Activated CD4-positive, alpha-beta memory T cell treated with anti-CD3 and anti-CD28 coated beads for 36 hours (primary cell): ENCODE results near the gene GCNT2. TPM values are rescaled to one million over a fixed set of nuclear protein-coding genes. Genes with fewer than 3 reads are reported as not detected.
"Not testable (repeated sequence)": the region's sequence is repeated elsewhere in the genome, so short reads cannot be mapped to it uniquely, and the experiment has no call there.

Experiments
- CTCF ChIA-PET: fragments of 350-600 bp; sonication (Branson Sonifier 250); formaldehyde crosslinking; loops from one replicate; lab custom pipeline; 2021; ENCODE audit warnings: antibody characterized with exemption, inconsistent platforms; lab: Charles Lee
- POLR2A ChIA-PET: fragments of 350-600 bp; sonication (Branson Sonifier 250); formaldehyde crosslinking; loops from one replicate; lab custom pipeline; 2021; ENCODE audit warnings: antibody characterized with exemption; lab: Charles Lee
- DNase-seq: peaks from one replicate; pipeline ENCODE4 v3.0.0-alpha.2; 2020
- H3K27ac Mint-ChIP-seq: one replicate; pipeline ENCODE4 v1.8.0; 2021; ENCODE audit warnings: mixed read lengths
- H3K27me3 Mint-ChIP-seq: one replicate; pipeline ENCODE4 v1.8.0; 2021; ENCODE audit warnings: mixed read lengths
- H3K36me3 Mint-ChIP-seq: one replicate; pipeline ENCODE4 v1.8.0; 2021; ENCODE audit warnings: mixed read lengths
- H3K4me1 Mint-ChIP-seq: one replicate; pipeline ENCODE4 v1.8.0; 2021; ENCODE audit warnings: low read depth, mixed read lengths
- H3K4me3 Mint-ChIP-seq: one replicate; pipeline ENCODE4 v1.8.0; 2021; ENCODE audit warnings: mild to moderate bottlenecking, mixed read lengths
- H3K9me3 Mint-ChIP-seq: one replicate; pipeline ENCODE4 v1.8.0; 2021; ENCODE audit warnings: mixed read lengths
- intact Hi-C: fragments of 100-400 bp; cut with micrococcal nuclease; formaldehyde crosslinking; loops from one replicate; pipeline ENCODE4 v1.15.1; 2023
- total RNA-seq, 2 experiments: library from RNA; stranded (reverse); gene quantifications; one replicate each; pipeline ENCODE4 v1.2.3, GENCODE V29; 2021

Gene GCNT2
- total RNA-seq, 2 experiments from 2014 or later, result 1.4 to 1.5 TPM

DNA sequence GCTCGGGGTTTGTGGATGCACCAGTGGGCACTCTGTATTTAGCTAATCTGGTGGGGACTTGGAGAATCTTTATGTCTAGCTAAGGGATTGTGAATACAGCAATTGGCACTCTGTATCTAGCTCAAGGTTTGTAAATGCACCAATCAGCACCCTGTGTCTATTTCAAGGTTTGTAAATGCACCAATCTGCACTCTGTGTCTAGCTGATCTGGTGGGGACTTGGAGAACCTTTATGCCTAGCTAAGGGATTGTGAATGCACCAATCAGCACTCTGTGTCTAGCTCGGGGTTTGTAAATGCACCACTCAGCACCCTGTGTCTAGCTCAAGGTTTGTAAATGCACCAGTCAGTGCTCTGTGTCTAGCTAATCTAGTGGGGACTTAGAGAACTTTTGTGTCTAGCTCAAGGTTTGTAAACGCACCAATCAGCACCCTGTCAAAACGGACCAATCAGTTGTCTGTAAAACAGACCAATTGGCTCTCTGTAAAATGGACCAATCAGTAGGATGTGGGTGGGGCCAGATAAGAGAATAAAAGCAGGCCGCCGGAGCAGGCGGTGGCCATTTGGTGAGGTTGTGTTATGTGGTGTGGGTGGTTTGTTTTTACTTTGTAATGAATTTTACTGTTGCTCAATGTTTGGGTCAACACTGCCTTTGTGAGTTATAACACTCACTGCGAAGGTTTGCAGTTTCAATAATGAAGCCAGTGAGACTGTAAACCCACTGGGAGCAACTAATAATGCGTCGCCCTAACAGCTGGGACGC is 139.5 kb downstream of the GCNT2 start:
- H3K9me3 Mint-ChIP-seq, intact Hi-C loops, DNase-seq, POLR2A ChIA-PET, H3K27me3 Mint-ChIP-seq, H3K4me1 Mint-ChIP-seq, H3K36me3 Mint-ChIP-seq, H3K27ac Mint-ChIP-seq: not testable (repeated sequence)
- peak overlapping the region; percentile 13 for H3K4me3 Mint-ChIP-seq
- CTCF ChIA-PET, result interaction anchor here (1.2 kb wide), 1 partner anchor 182 kb away, joined by 3 read pairs; no protein-coding TSS in a partner anchor

DNA sequence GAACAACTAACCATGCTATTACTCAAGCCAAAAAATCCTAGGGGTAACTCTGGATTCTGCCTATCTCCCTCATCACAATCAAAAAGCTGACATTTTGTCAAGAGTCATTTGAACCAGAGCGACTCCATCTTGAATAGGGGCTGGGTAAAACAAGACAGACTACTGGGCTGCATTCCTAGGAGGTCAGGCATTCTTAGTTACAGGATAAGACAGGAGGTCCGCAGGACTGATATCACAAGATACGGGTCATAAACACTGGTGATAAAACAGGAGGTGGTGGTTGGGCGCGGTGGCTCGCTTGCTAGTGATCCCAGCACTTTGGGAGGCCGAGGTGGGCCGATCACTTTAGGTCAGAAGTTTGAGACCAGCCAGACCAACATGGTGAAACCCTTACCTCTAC is 141.1 kb downstream of the GCNT2 start:
- Mint-ChIP-seq H3K27ac (no peak overlapping the region), H3K9me3 (no peaks in the 10 kb centered on the region), H3K27me3 (peaks cover 8% of the 10 kb centered on the region), H3K4me1 (no peaks in the 10 kb centered on the region), H3K36me3 (no peaks in the 10 kb centered on the region), H3K4me3 (no peak overlapping the region)
- CTCF ChIA-PET, result no interaction called here
- POLR2A ChIA-PET, result no interaction called here
- intact Hi-C loops, result no loop called here
- DNase-seq, result no peak

DNA sequence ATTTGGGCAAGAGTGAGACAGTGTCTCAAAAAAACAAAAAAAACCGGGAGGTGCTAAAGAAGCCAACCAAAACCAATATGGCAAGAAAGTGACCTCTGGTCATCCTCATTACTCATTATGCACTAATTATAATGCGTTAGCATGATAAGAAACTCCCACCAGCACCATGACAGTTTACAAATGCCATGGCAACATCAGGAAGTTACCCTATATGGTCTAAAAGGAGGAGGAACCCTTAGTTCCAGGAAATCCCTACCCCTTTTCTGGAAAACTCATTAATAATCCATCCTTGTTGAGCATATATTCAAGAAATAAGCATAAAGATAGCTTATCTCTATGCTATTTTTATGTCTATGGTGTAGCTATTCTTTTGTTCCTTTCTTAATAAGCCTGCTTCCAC is 141.6 kb downstream of the GCNT2 start:
- CTCF ChIA-PET, result no interaction called here
- no peak for DNase-seq
- Mint-ChIP-seq H3K27me3 (peaks cover 12% of the 10 kb centered on the region), H3K36me3 (no peaks in the 10 kb centered on the region), H3K4me3 (no peak overlapping the region), H3K27ac (no peak overlapping the region), H3K4me1 (no peaks in the 10 kb centered on the region), H3K9me3 (no peaks in the 10 kb centered on the region)
- intact Hi-C loops, result no loop called here
- POLR2A ChIA-PET, result no interaction called here

DNA sequence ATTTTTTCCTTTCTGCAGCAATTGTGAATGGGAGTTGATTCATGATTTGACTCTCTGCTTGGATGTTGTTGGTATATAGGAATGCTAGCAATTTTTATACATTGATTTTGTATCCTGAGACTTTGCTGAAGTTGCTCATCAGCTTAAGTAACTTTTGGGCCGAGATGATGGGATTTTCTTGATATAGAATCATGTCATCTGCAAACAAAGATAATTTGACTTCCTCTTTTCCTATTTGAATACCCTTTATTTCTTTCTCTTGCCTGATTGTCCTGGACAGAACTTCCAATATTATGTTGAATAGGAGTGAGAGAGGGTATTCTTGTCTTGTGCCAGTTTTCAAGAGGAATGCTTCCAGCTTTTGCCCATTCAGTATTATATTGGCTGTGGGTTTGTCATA is 144.4 kb downstream of the GCNT2 start:
- CTCF ChIA-PET, DNase-seq, POLR2A ChIA-PET, H3K27ac Mint-ChIP-seq, H3K36me3 Mint-ChIP-seq, H3K4me3 Mint-ChIP-seq, intact Hi-C loops, H3K9me3 Mint-ChIP-seq, H3K4me1 Mint-ChIP-seq: not testable (repeated sequence)
- peaks cover 12% of the 10 kb centered on the region for H3K27me3 Mint-ChIP-seq

DNA sequence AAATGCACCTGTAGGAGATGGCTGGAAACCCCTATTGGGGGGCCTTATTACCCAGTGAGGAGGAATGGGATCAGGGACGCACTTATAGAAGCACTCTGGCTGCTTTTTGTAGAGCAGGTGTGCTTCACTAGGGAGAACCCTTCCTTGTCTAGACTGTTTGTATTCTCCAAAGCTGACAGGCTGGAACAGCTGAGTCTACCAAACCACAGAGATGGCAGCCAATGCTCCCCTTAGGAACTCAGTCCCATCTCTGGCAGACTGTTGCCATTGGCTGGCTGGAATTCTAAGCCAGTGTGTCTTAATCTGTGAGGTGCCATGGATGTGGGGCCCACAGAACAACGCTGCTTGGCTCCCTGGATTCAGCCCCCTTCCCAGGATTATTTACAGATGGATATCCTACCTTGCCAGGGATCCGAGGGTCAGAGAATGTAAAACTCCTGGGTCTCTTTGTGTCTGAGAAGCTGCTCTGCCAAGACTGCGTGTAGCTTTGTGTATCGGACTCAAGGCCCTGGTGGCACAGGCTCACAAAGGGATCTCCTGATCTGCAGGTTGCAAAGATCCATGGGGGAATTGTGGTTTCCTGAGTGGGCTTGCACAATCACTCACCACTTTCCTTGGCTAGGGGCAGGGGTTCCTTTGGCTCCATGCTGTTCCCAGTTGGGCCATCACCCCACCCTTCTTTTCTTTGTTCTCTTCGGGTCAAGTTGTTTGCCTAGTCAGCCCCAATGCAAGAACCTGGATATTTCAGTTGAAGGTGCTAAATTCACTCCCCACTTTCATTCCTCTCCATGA is 147.2 kb downstream of the GCNT2 start:
- peaks cover 12% of the 10 kb centered on the region for H3K27me3 Mint-ChIP-seq
- no peaks in the 10 kb centered on the region for H3K4me1 Mint-ChIP-seq
- intact Hi-C loops, result no loop called here
- no peak overlapping the region for H3K4me3 Mint-ChIP-seq
- ChIA-PET CTCF (interaction anchor here (0.6 to 0.7 kb wide), 2 partner anchors 25 to 60 kb away, joined by 3 read pairs; no protein-coding TSS in a partner anchor), POLR2A (no interaction called here)
- no peaks in the 10 kb centered on the region for H3K36me3 Mint-ChIP-seq
- H3K9me3 Mint-ChIP-seq, result no peaks in the 10 kb centered on the region
- DNase-seq, result no peak
- no peak overlapping the region for H3K27ac Mint-ChIP-seq

DNA sequence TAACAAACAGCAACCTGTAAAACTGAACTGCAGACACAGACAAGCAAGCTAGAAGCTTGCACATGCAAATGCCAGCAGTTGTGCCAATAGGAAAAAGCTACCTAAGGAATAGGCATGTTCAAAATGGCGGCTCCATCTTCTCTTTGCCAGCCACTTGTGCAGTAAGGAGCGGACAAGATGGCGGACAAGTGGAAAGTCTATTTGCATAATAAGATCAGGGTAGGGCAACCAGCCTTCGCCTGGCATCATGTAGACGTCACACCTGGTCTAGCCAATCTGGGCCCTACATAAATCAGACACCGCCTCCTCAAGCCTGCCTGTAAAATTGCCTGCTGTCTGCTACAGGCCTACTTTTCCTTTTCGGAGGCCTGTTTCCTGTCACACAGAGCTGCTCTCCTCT is 155.3 kb downstream of the GCNT2 start:
- Mint-ChIP-seq H3K27ac (no peak overlapping the region), H3K36me3 (no peaks in the 10 kb centered on the region), H3K4me3 (no peak overlapping the region), H3K4me1 (no peaks in the 10 kb centered on the region), H3K9me3 (no peaks in the 10 kb centered on the region), H3K27me3 (no peaks in the 10 kb centered on the region)
- intact Hi-C loops, result no loop called here
- CTCF ChIA-PET, result no interaction called here
- DNase-seq, result no peak
- POLR2A ChIA-PET, result no interaction called here

DNA sequence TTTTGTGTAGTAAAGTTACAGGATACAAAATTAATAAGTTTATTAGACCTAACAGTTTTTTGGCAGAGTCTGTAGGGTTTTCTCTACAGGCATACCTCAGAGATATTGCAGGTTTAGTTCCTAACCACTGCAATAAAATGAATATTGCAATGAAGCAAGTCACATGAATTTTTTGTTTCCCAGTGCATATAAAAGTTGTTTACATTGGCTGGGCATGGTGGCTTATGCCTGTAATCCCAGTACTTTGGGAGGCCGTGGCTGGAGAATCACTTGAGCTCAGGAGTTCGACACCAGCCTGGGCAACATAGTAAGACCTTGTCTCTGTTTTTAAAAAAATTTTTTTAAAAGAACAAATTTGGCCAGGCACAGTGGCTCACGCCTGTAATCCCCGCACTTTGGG is 157.3 kb downstream of the GCNT2 start:
- Mint-ChIP-seq H3K27ac (no peak overlapping the region), H3K27me3 (no peaks in the 10 kb centered on the region), H3K9me3 (no peaks in the 10 kb centered on the region), H3K4me3 (no peak overlapping the region), H3K4me1 (peaks cover 8% of the 10 kb centered on the region), H3K36me3 (no peaks in the 10 kb centered on the region)
- ChIA-PET POLR2A (no interaction called here), CTCF (no interaction called here)
- intact Hi-C loops, result no loop called here
- no peak for DNase-seq

Other genes starting within 250 kb of the GCNT2 start
- under 1 TPM in 1 of 2 experiments, not detected in 1; 0.21 TPM for gene TFAP2A, start 106.3 kb upstream of the GCNT2 start, total RNA-seq
- gene C6orf52, start 173.3 kb downstream of the GCNT2 start, total RNA-seq, result 1 to 10 TPM; 2.4 to 3.7 TPM
- gene PAK1IP1, start 173.6 kb downstream of the GCNT2 start, total RNA-seq, result 10 to 100 TPM; 28.2 to 32.8 TPM
- gene TMEM14C, start 201.7 kb downstream of the GCNT2 start, total RNA-seq, result 10 to 100 TPM; 84.9 to 87.6 TPM
- gene TMEM14B, start 226.5 kb downstream of the GCNT2 start, total RNA-seq, result 10 to 100 TPM; 86.9 to 91.3 TPM